NCI-H146 treated with DMSO at 0.1 percent for 48 hours (cell line): Measurements from ENCODE around the gene NAA60.

Source experiments
- DNase-seq: peaks from one replicate; lab custom pipeline; 2025; ENCODE audit not compliant: unreplicated experiment; lab: John Stamatoyannopoulos, UW

Gene NAA60

DNA sequence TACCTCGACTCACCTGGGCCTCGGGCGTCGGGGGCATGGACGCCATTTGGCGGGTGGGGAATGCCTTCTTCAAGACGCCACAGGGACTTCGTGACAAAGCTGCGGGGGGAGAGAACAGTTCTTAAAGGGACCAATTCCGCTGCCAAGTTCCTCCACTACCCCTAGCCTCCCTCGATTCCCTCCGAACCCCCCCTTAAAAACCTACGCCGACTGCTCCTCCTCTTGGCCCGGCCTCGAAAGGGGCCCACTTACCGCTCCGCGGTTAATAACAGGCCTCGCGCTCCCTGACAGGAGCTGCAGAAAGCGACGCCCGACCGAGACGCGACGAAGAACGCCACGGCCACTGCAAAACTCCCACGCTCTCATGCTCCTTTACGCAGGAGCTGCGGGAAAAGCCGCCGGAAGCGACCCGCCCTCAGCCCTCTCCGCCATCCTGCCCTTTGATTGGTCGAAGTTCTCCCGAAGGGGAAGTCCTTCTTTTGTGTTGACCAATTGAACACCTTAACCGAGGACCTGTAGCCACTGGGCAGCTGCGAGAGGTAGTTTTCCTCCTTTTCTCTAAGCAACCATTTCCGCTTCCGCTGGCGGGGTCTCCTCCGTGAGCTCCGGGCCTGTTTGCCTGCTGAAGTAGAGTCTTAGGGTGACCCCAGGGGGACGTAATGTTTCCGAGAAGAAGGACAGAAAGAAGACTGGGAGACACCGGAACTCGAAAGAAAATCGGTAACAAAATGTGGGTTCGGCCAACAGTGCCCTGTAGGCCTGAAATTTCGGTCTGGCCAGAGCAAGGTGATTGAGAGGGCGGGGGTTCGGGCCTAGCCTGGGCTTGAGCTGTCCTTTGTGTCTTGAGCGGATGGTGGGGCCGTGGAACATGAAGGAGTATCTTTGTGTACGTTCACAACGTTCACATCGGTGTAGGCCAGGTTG lies at the start of gene NAA60, which contains the start of gene ZNF597:
Gene NAA60 (plus strand): TSS at position 573 of the 924 bp plus-strand sequence. CDS start 32,548 bp downstream, outside the sequence.
Gene ZNF597 (minus strand): TSS at position 397 of the 924 bp plus-strand sequence. CDS start 351 bp downstream, at position 46.
- DNase-seq = peak; percentile 86

DNA sequence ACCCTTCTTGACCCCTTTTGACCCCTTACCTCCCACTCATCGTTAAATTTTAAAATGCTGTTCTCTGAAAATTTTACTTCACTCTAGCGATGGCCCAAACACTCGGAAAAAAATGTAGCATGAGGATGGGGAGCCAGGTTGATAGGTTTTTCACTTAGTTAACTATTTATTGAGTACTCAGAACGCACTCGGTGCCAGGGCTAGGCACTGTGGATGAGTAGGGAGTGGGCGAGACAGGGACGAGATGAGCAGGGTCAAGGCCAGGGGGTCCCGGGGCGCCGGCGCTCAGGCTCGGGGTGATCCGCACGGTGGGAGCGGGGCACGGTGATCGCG lies 43.1 kb upstream of the NAA60 start:
- DNase-seq = no peak

GRCh38 chr16:3400779-3401688 lies 42.4 kb upstream of the NAA60 start, which contains the start of the genes ZNF174 and ZSCAN32:
ZNF174 (plus strand) TSS chr16:3401215; CDS start chr16:3402005, 790 bp downstream.
ZSCAN32 (minus strand) TSS chr16:3401004; CDS start chr16:3397557, 3,447 bp downstream.
- DNase-seq = peak; percentile 99

DNA sequence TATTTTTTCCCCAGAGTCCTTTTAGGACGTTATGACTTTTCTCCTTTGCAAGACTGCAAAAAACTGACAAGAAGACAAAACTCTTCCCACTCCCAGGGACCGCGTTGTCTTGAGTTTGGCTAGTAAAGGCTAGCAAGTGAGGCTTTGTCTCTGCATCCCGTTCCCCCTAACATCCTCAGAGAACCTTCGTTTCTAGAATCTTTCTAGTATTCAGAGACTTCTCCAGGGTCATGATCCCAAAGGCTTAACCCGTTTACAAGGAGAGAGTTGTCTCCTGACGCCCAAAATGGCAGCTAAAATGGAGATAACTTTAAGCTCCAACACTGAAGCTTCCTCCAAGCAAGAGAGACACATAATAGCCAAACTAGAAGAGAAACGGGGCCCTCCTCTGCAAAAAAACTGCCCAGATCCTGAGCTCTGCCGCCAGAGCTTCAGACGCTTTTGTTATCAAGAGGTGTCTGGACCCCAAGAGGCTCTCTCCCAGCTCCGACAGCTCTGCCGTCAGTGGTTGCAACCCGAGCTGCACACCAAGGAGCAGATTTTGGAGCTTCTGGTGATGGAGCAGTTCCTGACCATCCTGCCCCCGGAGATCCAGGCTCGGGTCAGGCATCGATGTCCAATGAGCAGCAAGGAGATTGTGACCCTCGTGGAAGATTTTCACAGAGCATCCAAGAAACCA lies 41.6 kb upstream of the NAA60 start:
- DNase-seq = no peak

DNA sequence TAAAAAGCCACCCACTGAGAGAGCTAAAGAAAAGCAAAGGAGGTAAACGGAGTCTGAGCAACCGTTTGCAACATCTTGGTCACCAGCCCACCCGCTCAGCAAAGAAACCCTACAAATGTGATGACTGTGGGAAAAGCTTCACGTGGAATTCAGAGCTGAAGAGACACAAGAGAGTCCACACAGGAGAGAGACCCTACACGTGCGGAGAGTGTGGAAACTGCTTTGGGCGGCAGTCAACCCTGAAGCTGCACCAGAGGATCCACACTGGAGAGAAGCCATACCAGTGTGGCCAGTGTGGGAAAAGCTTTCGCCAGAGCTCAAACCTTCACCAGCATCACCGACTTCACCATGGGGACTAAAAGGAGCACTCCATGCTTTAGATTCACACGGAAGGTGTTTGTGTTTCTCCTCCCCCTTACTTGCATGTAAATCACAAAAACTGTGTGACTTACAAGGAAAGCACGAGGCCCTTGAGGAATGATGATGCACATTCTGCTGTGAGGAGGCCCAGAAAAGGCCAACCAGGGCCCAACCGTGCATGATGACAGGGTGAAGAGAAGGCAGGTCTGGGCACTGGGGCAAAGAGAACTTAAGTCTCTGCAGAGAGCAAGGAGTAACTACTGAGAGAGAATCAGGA lies 34.8 kb upstream of the NAA60 start:
- DNase-seq = no peak

GRCh38 chr16:3413730-3414379 lies 29.6 kb upstream of the NAA60 start:
- no peak for DNase-seq

DNA sequence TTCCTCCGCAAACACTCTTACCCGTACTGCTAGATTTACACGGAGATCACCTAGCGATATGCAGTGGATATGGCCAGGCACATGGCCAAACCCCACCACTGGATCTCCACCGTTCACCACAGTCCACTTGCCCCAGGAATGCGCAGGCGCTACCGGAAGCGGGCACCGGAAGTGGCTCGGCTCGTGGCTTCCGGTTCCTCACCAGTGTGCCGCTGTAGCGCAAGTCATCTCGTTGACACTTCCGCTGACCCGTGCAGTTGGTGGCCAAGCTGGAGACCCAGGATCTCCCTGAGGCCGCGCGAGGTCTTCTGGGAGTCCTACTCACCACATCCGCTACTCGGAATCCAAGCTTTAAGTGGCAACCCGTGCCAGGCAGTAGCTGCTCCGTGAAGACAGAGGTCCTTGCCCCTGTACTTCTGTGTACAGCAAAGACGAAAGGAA lies 11.7 kb upstream of the NAA60 start:
- no peak for DNase-seq

DNA sequence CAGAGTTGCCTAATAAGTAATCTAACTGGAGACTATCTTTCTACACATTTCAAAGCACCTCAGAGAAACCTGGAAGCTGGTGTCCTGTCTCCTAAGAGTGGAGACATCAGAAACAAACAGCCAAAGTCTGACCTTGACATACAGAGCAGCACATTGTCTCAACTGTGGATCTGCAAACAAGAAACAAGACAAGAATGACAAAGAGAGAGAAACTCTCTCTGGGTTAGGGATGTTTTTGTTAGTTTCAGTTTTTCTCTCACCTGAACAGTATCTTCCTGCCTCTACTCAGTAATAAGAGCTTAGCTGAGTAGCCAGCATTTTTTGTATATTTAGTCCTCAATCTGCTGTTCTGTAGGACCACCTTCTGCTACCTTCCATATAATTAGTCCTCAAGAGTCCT lies 9.1 kb upstream of the NAA60 start:
- DNase-seq = no peak

DNA sequence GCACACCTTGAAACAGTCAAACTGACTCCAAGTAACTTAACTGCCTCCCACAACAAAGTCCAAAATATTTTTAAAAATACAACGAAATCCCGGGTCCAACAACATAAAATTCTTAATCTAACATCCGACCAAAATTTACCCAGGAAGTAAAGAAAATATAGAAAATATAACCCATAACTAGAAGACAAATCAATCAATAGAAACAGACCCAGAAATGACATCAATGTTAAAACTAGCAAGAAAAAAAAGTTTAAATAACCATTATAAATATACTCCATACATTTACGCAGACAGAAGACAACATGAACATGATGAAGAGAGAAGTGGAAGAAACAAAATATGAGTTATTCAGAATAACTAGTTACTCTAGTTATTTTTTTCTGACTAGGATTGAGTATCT lies 3.8 kb upstream of the NAA60 start:
- DNase-seq = no peak

DNA sequence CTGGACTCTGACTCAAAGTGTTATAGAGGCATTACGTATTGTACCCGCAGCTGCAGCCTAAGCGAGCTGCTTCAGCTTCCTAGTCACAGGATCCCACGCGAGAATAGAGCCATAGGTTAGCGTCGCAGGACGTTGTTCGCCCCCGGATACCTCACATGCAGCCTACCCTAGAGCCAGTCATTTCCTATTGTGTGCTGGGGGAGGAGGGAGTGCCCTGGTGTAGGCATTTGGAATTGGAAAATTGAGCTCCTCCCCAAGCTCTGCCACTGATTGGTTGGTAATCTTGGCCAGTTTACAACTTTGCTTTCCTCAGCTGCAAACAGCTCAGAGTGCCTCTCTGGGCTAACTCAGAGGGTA lies 530 bp downstream of the NAA60 start:
- DNase-seq = no peak

- no peak for DNase-seq
These were observed 10.6 kb downstream of the NAA60 start for GRCh38 chr16:3454093-3454492.

GRCh38 chr16:3454631-3455147 lies 11.2 kb downstream of the NAA60 start:
- no peak for DNase-seq

GRCh38 chr16:3457434-3458252 lies 14.2 kb downstream of the NAA60 start:
- peak; percentile 79 for DNase-seq

- DNase-seq = no peak
These were observed 14.9 kb downstream of the NAA60 start for GRCh38 chr16:3458278-3458851.

- DNase-seq = no peak
These were observed 15.4 kb downstream of the NAA60 start for GRCh38 chr16:3458852-3459361.

- no peak for DNase-seq
These were observed 16.1 kb downstream of the NAA60 start for GRCh38 chr16:3459401-3460090.

- no peak for DNase-seq
These were observed 16.6 kb downstream of the NAA60 start for GRCh38 chr16:3460121-3460520.

DNA sequence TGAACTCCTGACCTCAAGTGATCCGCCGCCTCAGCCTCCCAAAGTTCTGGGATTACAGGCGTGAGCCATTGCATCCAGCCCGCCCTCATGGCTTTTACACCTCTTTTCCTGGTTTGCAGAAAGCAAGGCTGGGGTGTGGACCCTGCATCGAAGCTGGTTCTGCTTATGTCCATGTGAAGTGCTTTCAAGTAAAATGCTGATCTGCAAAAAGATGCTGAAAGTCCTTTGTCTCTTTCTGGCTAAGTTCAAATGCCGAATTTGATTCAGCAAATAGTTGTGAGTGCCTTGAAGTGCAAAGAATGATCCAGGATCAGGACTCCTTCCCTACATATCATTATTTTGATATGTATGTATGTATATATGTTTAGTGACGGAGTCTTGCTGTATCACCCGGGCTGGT lies 17.1 kb downstream of the NAA60 start:
- DNase-seq = no peak
